ENCODE data around the gene FASN. TPM values are rescaled to one million over a fixed set of nuclear protein-coding genes. Genes with fewer than 3 reads are reported as not detected.

Gene FASN
- total and polyA plus RNA-seq, 8 donors = 22.8 to 268 (median 81.6) TPM

GRCh38 chr17:82086941-82087906 is 10.8 kb downstream of the FASN start:
- no peak for DNase-seq
- TF ChIP-seq POLR2AphosphoS5 (IDR thresholded peaks at IDR 0.05) = no peak
- TF ChIP-seq CTCF (IDR thresholded peaks at IDR 0.05) = no peak
- TF ChIP-seq POLR2A (IDR thresholded peaks at IDR 0.05) = no peak
- intact Hi-C loops (cut with DNase I; ENCODE audit: low total_unique reads) = no loop called here
- H3K36me3 ChIP-seq = peaks cover 100% of the 10 kb centered on the region in 4 donors
- H3K27me3 ChIP-seq = no peaks in the 10 kb centered on the region
- no peaks in the 10 kb centered on the region for H3K4me1 ChIP-seq
- H3K27ac ChIP-seq = no peak overlapping the region
- no peaks in the 10 kb centered on the region for H3K9me3 ChIP-seq
- WGBS, 5 donors = 84 to 88% (median 87%) methylated on average over 23 to 39 of the region's 39 CpGs
- H3K4me3 ChIP-seq = no peak overlapping the region

GRCh38 chr17:82085931-82086764 is 11.9 kb downstream of the FASN start:
- Histone ChIP-seq H3K9me3 (no peaks in the 10 kb centered on the region), H3K4me3 (no peak overlapping the region), H3K27me3 (no peaks in the 10 kb centered on the region), H3K27ac (no peak overlapping the region), H3K4me1 (no peaks in the 10 kb centered on the region), H3K36me3 (peaks cover 100% of the 10 kb centered on the region in 4 donors)
- no peak for DNase-seq
- TF ChIP-seq POLR2AphosphoS5 (IDR thresholded peaks at IDR 0.05) (no peak), POLR2A (IDR thresholded peaks at IDR 0.05) (no peak), EP300 (IDR thresholded peaks at IDR 0.05) (no peak)
- intact Hi-C loops (cut with DNase I; ENCODE audit: low total_unique reads) = no loop called here
- 88 to 95% (median 91%) methylated on average over 4 to 25 of the region's 25 CpGs for WGBS, 5 donors

- H3K9me3 ChIP-seq = no peaks in the 10 kb centered on the region
- H3K4me3 ChIP-seq = no peak overlapping the region
- no peaks in the 10 kb centered on the region for H3K27me3 ChIP-seq
- peaks cover 100% of the 10 kb centered on the region in 4 donors for H3K36me3 ChIP-seq
- H3K4me1 ChIP-seq = no peaks in the 10 kb centered on the region
- DNase-seq = no peak
- no peak overlapping the region for H3K27ac ChIP-seq
- WGBS, 5 donors = 87 to 92% (median 90%) methylated on average over 23 to 49 of the region's 49 CpGs
- intact Hi-C loops (cut with DNase I; ENCODE audit: low total_unique reads) = no loop called here
- TF ChIP-seq POLR2A (IDR thresholded peaks at IDR 0.05) = no peak
These were observed 12.8 kb downstream of the FASN start for GRCh38 chr17:82085031-82085861.

DNA sequence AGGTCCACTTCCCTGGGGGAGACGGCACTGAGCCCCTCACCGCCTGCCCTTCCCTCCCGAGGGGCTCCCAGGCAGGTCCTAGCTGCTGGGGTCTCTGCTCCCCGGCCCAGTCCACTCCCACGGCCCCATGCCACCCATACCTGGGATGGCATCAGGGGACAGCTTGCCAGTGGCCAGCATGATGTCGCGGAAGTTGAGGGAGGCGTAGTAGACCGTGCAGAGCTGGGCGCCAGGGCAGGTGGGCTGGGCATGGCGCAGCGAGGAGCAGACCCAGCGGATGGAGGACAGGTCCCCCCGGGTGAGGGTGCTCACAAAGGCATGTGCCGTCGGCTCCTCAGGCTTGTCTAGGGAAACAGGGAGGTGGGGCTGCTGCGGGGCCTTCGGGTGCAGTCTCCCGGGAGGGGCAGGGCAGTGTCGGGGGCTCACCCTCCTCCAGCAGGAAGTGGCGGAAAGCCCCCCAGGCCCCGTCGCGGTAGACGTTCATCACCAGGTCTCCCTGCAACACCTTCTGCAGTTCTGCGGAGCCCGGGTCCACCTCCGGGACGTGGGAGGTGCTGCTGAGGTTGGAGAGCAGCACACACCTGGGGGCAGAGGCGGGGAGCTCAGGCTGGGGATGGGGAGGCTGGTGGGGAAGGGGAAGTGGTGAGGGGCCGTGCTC is 13.5 kb downstream of the FASN start:
- Histone ChIP-seq H3K36me3 (peaks cover 100% of the 10 kb centered on the region in 4 donors), H3K4me3 (no peak overlapping the region), H3K9me3 (no peaks in the 10 kb centered on the region), H3K4me1 (no peaks in the 10 kb centered on the region), H3K27me3 (no peaks in the 10 kb centered on the region), H3K27ac (no peak overlapping the region)
- WGBS, 5 donors = 88 to 96% (median 92%) methylated on average over 13 to 31 of the region's 31 CpGs
- no peak for DNase-seq
- TF ChIP-seq POLR2A (IDR thresholded peaks at IDR 0.05) = no peak
- TF ChIP-seq CTCF (IDR thresholded peaks at IDR 0.05) = no peak
- TF ChIP-seq EP300 (IDR thresholded peaks at IDR 0.05) = no peak
- TF ChIP-seq POLR2AphosphoS5 (IDR thresholded peaks at IDR 0.05) = no peak
- intact Hi-C loops (cut with DNase I; ENCODE audit: low total_unique reads) = no loop called here
